Suppressor macrophage treated with lipopolysaccharide for 4 hours (primary cell): ENCODE results near the gene TMEM132C.
"Not testable (repeated sequence)": the region's sequence is repeated elsewhere in the genome, so short reads cannot be mapped to it uniquely, and the experiment has no call there.

Experiments used
- DNase-seq: peaks from one replicate; pipeline ENCODE4 v3.0.0-alpha.2; 2020

TMEM132C gene

GRCh38 chr12:128571906-128572810, 305.2 kb downstream of the TMEM132C start:
- DNase-seq: no peak

- DNase-seq: no peak
Measured at GRCh38 chr12:128573907-128574306, 306.9 kb downstream of the TMEM132C start.

GRCh38 chr12:128578045-128578444, 311.1 kb downstream of the TMEM132C start:
- DNase-seq: no peak

GRCh38 chr12:128581321-128581761, 314.4 kb downstream of the TMEM132C start:
- no peak for DNase-seq

- DNase-seq: no peak
Measured at GRCh38 chr12:128583453-128583852, 316.5 kb downstream of the TMEM132C start.

GRCh38 chr12:128586451-128587029, 319.6 kb downstream of the TMEM132C start:
- no peak for DNase-seq

- no peak for DNase-seq
Measured at GRCh38 chr12:128587918-128588317, 320.9 kb downstream of the TMEM132C start.

GRCh38 chr12:128592220-128592744, 325.3 kb downstream of the TMEM132C start:
- no peak for DNase-seq

- DNase-seq: no peak
Measured at GRCh38 chr12:128594521-128594920, 327.6 kb downstream of the TMEM132C start.

GRCh38 chr12:128595609-128596008, 328.6 kb downstream of the TMEM132C start:
- DNase-seq: no peak

- DNase-seq: no peak
Measured at GRCh38 chr12:128600886-128601285, 333.9 kb downstream of the TMEM132C start.

GRCh38 chr12:128603573-128604115, 336.7 kb downstream of the TMEM132C start:
- DNase-seq: no peak

- not testable (repeated sequence) for DNase-seq
Measured at GRCh38 chr12:128604219-128604618, 337.2 kb downstream of the TMEM132C start.

GRCh38 chr12:128606051-128606450, 339.1 kb downstream of the TMEM132C start:
- DNase-seq: no peak

- DNase-seq: no peak
Measured at GRCh38 chr12:128606538-128606937, 339.6 kb downstream of the TMEM132C start.

- no peak for DNase-seq
Measured at GRCh38 chr12:128606970-128607369, 340.0 kb downstream of the TMEM132C start.

- DNase-seq: no peak
Measured at GRCh38 chr12:128607641-128608040, 340.7 kb downstream of the TMEM132C start.

GRCh38 chr12:128609861-128610260, 342.9 kb downstream of the TMEM132C start:
- DNase-seq: no peak

GRCh38 chr12:128611736-128612135, 344.8 kb downstream of the TMEM132C start:
- DNase-seq: no peak

GRCh38 chr12:128612150-128612850, 345.3 kb downstream of the TMEM132C start:
- DNase-seq: no peak

- no peak for DNase-seq
Measured at GRCh38 chr12:128613837-128614590, 347.0 kb downstream of the TMEM132C start.

- no peak for DNase-seq
Measured at GRCh38 chr12:128617304-128617833, 350.4 kb downstream of the TMEM132C start.
